ENCODE results near the gene SMAD6.

The SMAD6 gene

GRCh38 chr15:66698971-66699370, 3.1 kb upstream of the SMAD6 start:
- Histone ChIP-seq H3K4me2 (ENCODE audit: low read depth, low read length) (no peak overlapping the region), H3K79me2 (ENCODE audit: low read length) (no peaks in the 10 kb centered on the region), H3F3A (ENCODE audit: insufficient read depth, low read length) (peaks cover 12% of the 10 kb centered on the region; the same call in 1 of the 2 replicates), H3K27me3 (replicated peaks; ENCODE audit: insufficient read depth, low read length) (peaks cover 10% of the 10 kb centered on the region), H3K36me3 (replicated peaks; ENCODE audit: insufficient read depth, low read length) (no peaks in the 10 kb centered on the region), H3K9ac (ENCODE audit: low read length) (no peak overlapping the region), H3K9me2 (replicated peaks; ENCODE audit: insufficient read depth, low read length) (no peaks in the 10 kb centered on the region), H2AFZ (ENCODE audit: low read length) (no peak overlapping the region), H3K27ac (ENCODE audit: low read length) (no peak overlapping the region), H3K4me3 (ENCODE audit: low read length) (no peak overlapping the region), H4K20me1 (ENCODE audit: insufficient read depth, low read length) (no peaks in the 10 kb centered on the region), H3K4me1 (ENCODE audit: low read length) (peaks cover 4% of the 10 kb centered on the region; the same call in 1 of the 2 replicates), H3K9me3 (replicated peaks; ENCODE audit: insufficient read depth, low read length) (no peaks in the 10 kb centered on the region)
- no peak for DNase-seq
- TF ChIP-seq EZH2phosphoT487 (IDR thresholded peaks at IDR 0.05; ENCODE audit: low read length): no peak

- Histone ChIP-seq H3K36me3 (replicated peaks; ENCODE audit: insufficient read depth, low read length) (no peaks in the 10 kb centered on the region), H3K4me1 (ENCODE audit: low read length) (peaks cover 4% of the 10 kb centered on the region; the same call in 1 of the 2 replicates), H3K9me2 (replicated peaks; ENCODE audit: insufficient read depth, low read length) (no peaks in the 10 kb centered on the region), H3K4me3 (ENCODE audit: low read length) (peak overlapping the region; percentile 70), H3K9ac (ENCODE audit: low read length) (peak overlapping the region; percentile 50; the same call in 1 of the 2 replicates), H3K9me3 (replicated peaks; ENCODE audit: insufficient read depth, low read length) (no peaks in the 10 kb centered on the region), H3F3A (ENCODE audit: insufficient read depth, low read length) (peaks cover 12% of the 10 kb centered on the region; the same call in 1 of the 2 replicates), H3K27me3 (replicated peaks; ENCODE audit: insufficient read depth, low read length) (peaks cover 24% of the 10 kb centered on the region), H4K20me1 (ENCODE audit: insufficient read depth, low read length) (no peaks in the 10 kb centered on the region), H2AFZ (ENCODE audit: low read length) (peak overlapping the region; percentile 98), H3K79me2 (ENCODE audit: low read length) (no peaks in the 10 kb centered on the region), H3K4me2 (ENCODE audit: low read depth, low read length) (peak overlapping the region; percentile 100), H3K27ac (ENCODE audit: low read length) (no peak overlapping the region)
- no peak for TF ChIP-seq EZH2 (optimal IDR thresholded peaks at IDR 0.05; ENCODE audit: low read depth, low read length)
- TF ChIP-seq CTCF (IDR thresholded peaks at IDR 0.05; ENCODE audit: low read length): no peak
- no peak for TF ChIP-seq EZH2phosphoT487 (IDR thresholded peaks at IDR 0.05; ENCODE audit: low read length)
- DNase-seq: no peak
Measured at GRCh38 chr15:66700412-66700801, 1.6 kb upstream of the SMAD6 start.

GRCh38 chr15:66700802-66701421, 1.1 kb upstream of the SMAD6 start:
- DNase-seq: peak; percentile 93
- Histone ChIP-seq H3K79me2 (ENCODE audit: low read length) (no peaks in the 10 kb centered on the region), H3K4me1 (ENCODE audit: low read length) (peaks cover 4% of the 10 kb centered on the region; the same call in 1 of the 2 replicates), H3K4me2 (ENCODE audit: low read depth, low read length) (peak overlapping the region; percentile 100), H3F3A (ENCODE audit: insufficient read depth, low read length) (peaks cover 12% of the 10 kb centered on the region; the same call in 1 of the 2 replicates), H3K9me2 (replicated peaks; ENCODE audit: insufficient read depth, low read length) (no peaks in the 10 kb centered on the region), H4K20me1 (ENCODE audit: insufficient read depth, low read length) (no peaks in the 10 kb centered on the region), H3K9ac (ENCODE audit: low read length) (peak overlapping the region; percentile 50; the same call in 1 of the 2 replicates), H3K4me3 (ENCODE audit: low read length) (peak overlapping the region; percentile 73), H3K27me3 (replicated peaks; ENCODE audit: insufficient read depth, low read length) (peaks cover 29% of the 10 kb centered on the region), H3K9me3 (replicated peaks; ENCODE audit: insufficient read depth, low read length) (no peaks in the 10 kb centered on the region), H3K27ac (ENCODE audit: low read length) (peak overlapping the region; percentile 1; the same call in 1 of the 2 replicates), H3K36me3 (replicated peaks; ENCODE audit: insufficient read depth, low read length) (no peaks in the 10 kb centered on the region), H2AFZ (ENCODE audit: low read length) (peak overlapping the region; percentile 98)
- no peak for TF ChIP-seq EZH2 (optimal IDR thresholded peaks at IDR 0.05; ENCODE audit: low read depth, low read length)
- TF ChIP-seq EZH2phosphoT487 (IDR thresholded peaks at IDR 0.05; ENCODE audit: low read length): no peak
- no peak for TF ChIP-seq CTCF (IDR thresholded peaks at IDR 0.05; ENCODE audit: low read length)

All from MM.1S (cell line).